K562 (cell line): ENCODE measurements around the gene CYP4F11. TPM values are rescaled to one million over a fixed set of nuclear protein-coding genes. Genes with fewer than 3 reads are reported as not detected.
A peak's percentile ranks its signal among the peaks of the same experiment; 100 is the strongest.

Experiments used
- ARID2 ChIP-seq: fragments of 450-650 bp; IDR thresholded peaks from 2 replicates; pipeline ENCODE4 v1.6.1; 2017; ENCODE audit warnings: antibody characterized with exemption, mild to moderate bottlenecking
- ARID3A ChIP-seq: IDR thresholded peaks from 2 replicates; pipeline ENCODE4 v1.6.1; 2012; ENCODE audit warnings: low read depth, low read length, improper control_type of control experiment, borderline replicate concordance
- CEBPG ChIP-seq, 3 experiments: fragments of 200-800 bp in 1 of 3; sonication (Bioruptor generic) in 1 of 3; sonication (generic) in 1 of 3; formaldehyde crosslinking in 1 of 3; IDR thresholded peaks in 2 of 3; conservative IDR thresholded peaks in 1 of 3; 2 replicates each; pipeline versions ENCODE4 v1.6.1 to v1.8.0; 2016 to 2022; ENCODE audit warnings: missing compliant biosample characterization in 2 of 3, missing genetic modification characterization in 2 of 3, mild to moderate bottlenecking in 1 of 3, missing genetic modification reagents in 1 of 3
- DMBX1 ChIP-seq: fragments of 250-450 bp; sonication (Bioruptor Pico); IDR thresholded peaks from 2 replicates; pipeline ENCODE4 v1.8.0; 2022; ENCODE audit warnings: inconsistent platforms, mild to moderate bottlenecking, moderate library complexity, borderline replicate concordance
- HMGN3 ChIP-seq: IDR thresholded peaks from 2 replicates; pipeline ENCODE4 v1.6.1; 2011; ENCODE audit warnings: borderline replicate concordance, low read depth, mild to moderate bottlenecking, mixed read lengths, low read length; ENCODE audit not compliant: insufficient read length; ENCODE audit errors: extremely low read depth
- HNRNPH1 ChIP-seq: fragments of 200-400 bp; formaldehyde crosslinking; optimal IDR thresholded peaks from 2 replicates; pipeline ENCODE3; 2017; ENCODE audit warnings: low read depth, mild to moderate bottlenecking, low read length, moderate library complexity
- PHF21A ChIP-seq: fragments of 450-650 bp; IDR thresholded peaks from 2 replicates; pipeline ENCODE4 v1.6.1; 2017; ENCODE audit warnings: low read depth, borderline replicate concordance
- POLR2AphosphoS5 ChIP-seq: IDR thresholded peaks from 2 replicates; pipeline ENCODE4 v1.6.1; 2011; ENCODE audit warnings: mild to moderate bottlenecking, low read depth, low read length, moderate library complexity; ENCODE audit not compliant: control insufficient read depth, insufficient read depth
- SETDB1 ChIP-seq: IDR thresholded peaks from one replicate; pipeline ENCODE4 v1.6.1; 2012; ENCODE audit warnings: low read length, control low read depth, inconsistent platforms
- ZBTB17 ChIP-seq: fragments of 450-650 bp; formaldehyde crosslinking; IDR thresholded peaks from 2 replicates; pipeline ENCODE4 v1.4.0; 2020; ENCODE audit warnings: mild to moderate bottlenecking
- ZBTB34 ChIP-seq: fragments of 250-450 bp; sonication (Bioruptor Pico); IDR thresholded peaks from 2 replicates; pipeline ENCODE4 v1.8.0; 2021; ENCODE audit warnings: mild to moderate bottlenecking, moderate library complexity
- ZNF232 ChIP-seq: sonication (generic); formaldehyde crosslinking; IDR thresholded peaks from 2 replicates; pipeline ENCODE4 v1.8.0; 2022; ENCODE audit warnings: mild to moderate bottlenecking, missing genetic modification reagents
- ZNF444 ChIP-seq: fragments of 250-450 bp; sonication (Bioruptor Pico); IDR thresholded peaks from 2 replicates; pipeline ENCODE4 v1.4.0; 2020; ENCODE audit warnings: mild to moderate bottlenecking, moderate library complexity
- polyA plus RNA-seq, 8 experiments: library from polyadenylated mRNA; depleted of rRNA in 4 of 8; stranded (reverse) in 5 of 8; unstranded in 3 of 8; fragments of >200 nt; fragmentation: Nextera tagmentation in 2 of 8; fragmentation: Illumina TruSeq in 1 of 8; extraction: Ambion mirVana in 2 of 8; extraction: Trizol in 1 of 8; gene quantifications; 2 replicates each; pipeline versions ENCODE4 v1.2.1 to v1.2.3, GENCODE V29; 2011 to 2014; ENCODE audit warnings: inconsistent platforms in 1 of 8, missing spikeins in 1 of 8
- total RNA-seq, 7 experiments: library from RNA; depleted of rRNA in 6 of 7; stranded (reverse); fragments of >200 nt in 6 of 7; fragmentation: Illumina TruSeq in 2 of 7; extraction: Trizol in 2 of 7; gene quantifications; 2 replicates each; pipeline versions ENCODE4 v1.2.1 to v1.2.3, GENCODE V29; 2011 to 2021; ENCODE audit warnings: low replicate concordance in 1 of 7
- TF ChIP-seq, protein P1 (sequence below): fragments of 450-650 bp; formaldehyde crosslinking; IDR thresholded peaks from 2 replicates; pipeline ENCODE4 v1.4.0; 2020; ENCODE audit warnings: mild to moderate bottlenecking, mixed read lengths
- TF ChIP-seq, protein P2 (sequence below): fragments of 200-800 bp; sonication (Bioruptor generic); IDR thresholded peaks from 2 replicates; pipeline ENCODE4 v1.6.1; 2017; ENCODE audit warnings: missing genetic modification characterization, missing compliant biosample characterization
- TF ChIP-seq, protein P3 (sequence below): fragments of 250-450 bp; sonication (Bioruptor Pico); IDR thresholded peaks from 2 replicates; pipeline ENCODE4 v1.4.0; 2020; ENCODE audit warnings: borderline replicate concordance
- TF ChIP-seq, protein P4 (sequence below), 3 experiments: fragments of 200-800 bp in 1 of 3; sonication (Bioruptor generic) in 1 of 3; sonication (generic) in 1 of 3; formaldehyde crosslinking in 1 of 3; IDR thresholded peaks; 2 replicates each; pipeline versions ENCODE4 v1.6.1 to v1.8.0; 2016 to 2022; ENCODE audit warnings: mild to moderate bottlenecking in 2 of 3, missing compliant biosample characterization in 2 of 3, missing genetic modification characterization in 2 of 3, missing genetic modification reagents in 1 of 3

CYP4F11 gene
- total and polyA plus RNA-seq, 9 of the 15 experiments (the other 6 are each of a cell fraction or from before 2014, with no cell fraction given), result 0.03 TPM; not detected in 8

- no peak for TF ChIP-seq DMBX1
- TF ChIP-seq ZNF444 (CRISPR knock-in tag), result no peak
- no peak for TF ChIP-seq HMGN3
- TF ChIP-seq, protein P1, sequence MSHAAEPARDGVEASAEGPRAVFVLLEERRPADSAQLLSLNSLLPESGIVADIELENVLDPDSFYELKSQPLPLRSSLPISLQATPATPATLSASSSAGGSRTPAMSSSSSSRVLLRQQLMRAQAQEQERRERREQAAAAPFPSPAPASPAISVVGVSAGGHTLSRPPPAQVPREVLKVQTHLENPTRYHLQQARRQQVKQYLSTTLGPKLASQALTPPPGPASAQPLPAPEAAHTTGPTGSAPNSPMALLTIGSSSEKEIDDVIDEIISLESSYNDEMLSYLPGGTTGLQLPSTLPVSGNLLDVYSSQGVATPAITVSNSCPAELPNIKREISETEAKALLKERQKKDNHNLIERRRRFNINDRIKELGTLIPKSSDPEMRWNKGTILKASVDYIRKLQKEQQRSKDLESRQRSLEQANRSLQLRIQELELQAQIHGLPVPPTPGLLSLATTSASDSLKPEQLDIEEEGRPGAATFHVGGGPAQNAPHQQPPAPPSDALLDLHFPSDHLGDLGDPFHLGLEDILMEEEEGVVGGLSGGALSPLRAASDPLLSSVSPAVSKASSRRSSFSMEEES, result no peak
- TF ChIP-seq, protein P2, sequence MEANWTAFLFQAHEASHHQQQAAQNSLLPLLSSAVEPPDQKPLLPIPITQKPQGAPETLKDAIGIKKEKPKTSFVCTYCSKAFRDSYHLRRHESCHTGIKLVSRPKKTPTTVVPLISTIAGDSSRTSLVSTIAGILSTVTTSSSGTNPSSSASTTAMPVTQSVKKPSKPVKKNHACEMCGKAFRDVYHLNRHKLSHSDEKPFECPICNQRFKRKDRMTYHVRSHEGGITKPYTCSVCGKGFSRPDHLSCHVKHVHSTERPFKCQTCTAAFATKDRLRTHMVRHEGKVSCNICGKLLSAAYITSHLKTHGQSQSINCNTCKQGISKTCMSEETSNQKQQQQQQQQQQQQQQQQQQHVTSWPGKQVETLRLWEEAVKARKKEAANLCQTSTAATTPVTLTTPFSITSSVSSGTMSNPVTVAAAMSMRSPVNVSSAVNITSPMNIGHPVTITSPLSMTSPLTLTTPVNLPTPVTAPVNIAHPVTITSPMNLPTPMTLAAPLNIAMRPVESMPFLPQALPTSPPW, result peak; percentile 59; the same call in 1 of the 2 replicates
- 0 out of 2 replicates have a peak, but pooled peaks have one; percentile 27 for TF ChIP-seq ARID2
- TF ChIP-seq, protein P3, sequence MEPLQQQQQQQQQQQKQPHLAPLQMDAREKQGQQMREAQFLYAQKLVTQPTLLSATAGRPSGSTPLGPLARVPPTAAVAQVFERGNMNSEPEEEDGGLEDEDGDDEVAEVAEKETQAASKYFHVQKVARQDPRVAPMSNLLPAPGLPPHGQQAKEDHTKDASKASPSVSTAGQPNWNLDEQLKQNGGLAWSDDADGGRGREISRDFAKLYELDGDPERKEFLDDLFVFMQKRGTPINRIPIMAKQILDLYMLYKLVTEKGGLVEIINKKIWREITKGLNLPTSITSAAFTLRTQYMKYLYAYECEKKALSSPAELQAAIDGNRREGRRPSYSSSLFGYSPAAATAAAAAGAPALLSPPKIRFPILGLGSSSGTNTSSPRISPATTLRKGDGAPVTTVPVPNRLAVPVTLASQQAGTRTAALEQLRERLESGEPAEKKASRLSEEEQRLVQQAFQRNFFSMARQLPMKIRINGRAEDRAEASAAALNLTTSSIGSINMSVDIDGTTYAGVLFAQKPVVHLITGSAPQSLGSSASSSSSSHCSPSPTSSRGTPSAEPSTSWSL (CRISPR knock-in tag), result no peak
- TF ChIP-seq SETDB1, result no peak
- no peak for TF ChIP-seq ZNF232
- TF ChIP-seq PHF21A, result no peak
- TF ChIP-seq ARID3A, result 0 out of 2 replicates have a peak, but pooled peaks have one; percentile 54
- TF ChIP-seq ZBTB17, result peak; percentile 55; the same call in 1 of the 2 replicates
- TF ChIP-seq, protein P4, sequence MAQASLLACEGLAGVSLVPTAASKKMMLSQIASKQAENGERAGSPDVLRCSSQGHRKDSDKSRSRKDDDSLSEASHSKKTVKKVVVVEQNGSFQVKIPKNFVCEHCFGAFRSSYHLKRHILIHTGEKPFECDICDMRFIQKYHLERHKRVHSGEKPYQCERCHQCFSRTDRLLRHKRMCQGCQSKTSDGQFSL (CRISPR knock-in tag; IDR thresholded peaks at IDR 0.05), result peak; percentile 97
- TF ChIP-seq, protein P4 (tag; IDR thresholded peaks at IDR 0.05), result peak in 1 of 2 experiments; percentile 68; a peak in 1 of 4 replicates
- no peak for TF ChIP-seq HNRNPH1
- TF ChIP-seq POLR2AphosphoS5, result no peak
- no peak for TF ChIP-seq ZBTB34 (CRISPR knock-in tag)
- no peak for TF ChIP-seq CEBPG (CRISPR knock-in tag; IDR thresholded peaks at IDR 0.05)
- no peak for TF ChIP-seq CEBPG (tag; conservative IDR thresholded peaks at IDR 0.05 in 1 of 2, IDR thresholded peaks at IDR 0.05 in 1 of 2)
Measured at GRCh38 chr19:15869109-15869555, 65.2 kb downstream of the CYP4F11 start (continued).
